ENCODE results near the gene XXYLT1. TPM values are rescaled to one million over a fixed set of nuclear protein-coding genes. Genes with fewer than 3 reads are reported as not detected.

The XXYLT1 gene
- total RNA-seq, 2 experiments from 2014 or later: 17.2 to 19.6 TPM

DNA sequence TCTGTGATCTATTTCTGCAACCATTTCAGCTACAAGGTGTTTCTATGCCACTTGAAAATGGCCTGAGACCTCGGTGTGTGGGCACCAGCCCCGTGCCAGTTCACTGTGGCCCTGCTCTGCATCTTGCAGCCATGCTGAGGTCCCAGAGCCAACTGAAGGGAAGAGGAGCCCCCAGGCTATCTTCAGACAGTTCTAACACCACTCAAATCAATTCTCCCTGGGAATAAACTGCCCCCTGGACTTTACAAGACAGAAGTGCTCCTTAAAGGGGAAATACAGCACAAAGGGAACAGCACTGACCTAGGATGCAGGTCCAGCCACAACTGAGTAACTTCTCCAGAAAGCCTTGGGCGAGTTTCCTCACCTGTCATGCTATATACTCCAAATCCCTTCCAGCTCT is 3.9 kb downstream of the XXYLT1 start:
- Histone ChIP-seq H3K36me3 (ENCODE audit: insufficient read depth, low read length) (peaks cover 26% of the 10 kb centered on the region), H3K27ac (ENCODE audit: low read depth, low read length, poor library complexity, severe bottlenecking) (no peak overlapping the region), H4K20me1 (ENCODE audit: insufficient read depth, low read length) (peaks cover 14% of the 10 kb centered on the region), H3K4me3 (ENCODE audit: low read depth, low read length, poor library complexity, severe bottlenecking) (no peak overlapping the region), H3K9me3 (ENCODE audit: low read length) (no peaks in the 10 kb centered on the region), H2AFZ (ENCODE audit: low read length) (no peak overlapping the region), H3K79me2 (ENCODE audit: insufficient read depth, low read depth, low read length) (peaks cover 19% of the 10 kb centered on the region), H3K4me1 (ENCODE audit: insufficient read depth, low read length, poor library complexity, severe bottlenecking) (peaks cover 27% of the 10 kb centered on the region), H3K9me2 (ENCODE audit: insufficient read depth, low read length) (no peaks in the 10 kb centered on the region), H3K4me2 (ENCODE audit: low read length) (no peak overlapping the region)
- TF ChIP-seq EZH2phosphoT487 (IDR thresholded peaks at IDR 0.05; ENCODE audit: borderline replicate concordance, low read depth, low read length): no peak
- TF ChIP-seq, protein P1, sequence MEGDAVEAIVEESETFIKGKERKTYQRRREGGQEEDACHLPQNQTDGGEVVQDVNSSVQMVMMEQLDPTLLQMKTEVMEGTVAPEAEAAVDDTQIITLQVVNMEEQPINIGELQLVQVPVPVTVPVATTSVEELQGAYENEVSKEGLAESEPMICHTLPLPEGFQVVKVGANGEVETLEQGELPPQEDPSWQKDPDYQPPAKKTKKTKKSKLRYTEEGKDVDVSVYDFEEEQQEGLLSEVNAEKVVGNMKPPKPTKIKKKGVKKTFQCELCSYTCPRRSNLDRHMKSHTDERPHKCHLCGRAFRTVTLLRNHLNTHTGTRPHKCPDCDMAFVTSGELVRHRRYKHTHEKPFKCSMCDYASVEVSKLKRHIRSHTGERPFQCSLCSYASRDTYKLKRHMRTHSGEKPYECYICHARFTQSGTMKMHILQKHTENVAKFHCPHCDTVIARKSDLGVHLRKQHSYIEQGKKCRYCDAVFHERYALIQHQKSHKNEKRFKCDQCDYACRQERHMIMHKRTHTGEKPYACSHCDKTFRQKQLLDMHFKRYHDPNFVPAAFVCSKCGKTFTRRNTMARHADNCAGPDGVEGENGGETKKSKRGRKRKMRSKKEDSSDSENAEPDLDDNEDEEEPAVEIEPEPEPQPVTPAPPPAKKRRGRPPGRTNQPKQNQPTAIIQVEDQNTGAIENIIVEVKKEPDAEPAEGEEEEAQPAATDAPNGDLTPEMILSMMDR (conservative IDR thresholded peaks at IDR 0.05; ENCODE audit: low read length): no peak
- ChIA-PET CTCF (ENCODE audit: unreplicated experiment) (no interaction called here), POLR2A (interaction anchor here (0.9 kb wide), 1 partner anchor 594 kb away, joined by 5 read pairs; no protein-coding TSS in a partner anchor)
- DNase-seq (ENCODE audit: low spot score): no peak
- intact Hi-C loops (cut with micrococcal nuclease; ENCODE audit: unreplicated experiment): no loop called here
- BruUV-seq (replicated peaks): TSS peak; percentile 48

DNA sequence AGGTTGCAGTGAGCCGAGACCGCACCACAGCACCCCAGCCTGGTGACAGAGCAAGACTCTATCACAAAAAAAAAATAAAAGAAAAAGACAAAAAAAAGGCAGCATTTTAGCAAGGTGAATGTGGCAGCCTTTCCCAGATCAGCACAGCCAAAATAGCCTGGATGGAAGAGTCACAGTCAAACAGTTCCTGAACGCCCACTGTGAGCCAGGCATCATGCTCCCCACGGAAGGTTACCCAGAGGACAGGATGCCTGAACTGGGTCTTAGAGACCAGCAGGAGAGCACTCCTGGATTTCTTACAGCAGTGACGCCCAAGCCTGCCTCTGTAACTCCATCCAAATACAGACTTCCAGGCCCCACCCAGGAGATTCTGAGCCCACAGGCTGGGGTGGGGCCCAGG is 4.5 kb downstream of the XXYLT1 start:
- TF ChIP-seq, protein P1 (conservative IDR thresholded peaks at IDR 0.05; ENCODE audit: low read length): no peak
- no peak for TF ChIP-seq EZH2phosphoT487 (IDR thresholded peaks at IDR 0.05; ENCODE audit: borderline replicate concordance, low read depth, low read length)
- POLR2A ChIA-PET: interaction anchor here (0.6 to 0.9 kb wide), 2 partner anchors 48 to 594 kb away, joined by 3 to 5 read pairs; no protein-coding TSS in a partner anchor
- peaks cover 19% of the 10 kb centered on the region for H3K79me2 ChIP-seq (ENCODE audit: insufficient read depth, low read depth, low read length)

DNA sequence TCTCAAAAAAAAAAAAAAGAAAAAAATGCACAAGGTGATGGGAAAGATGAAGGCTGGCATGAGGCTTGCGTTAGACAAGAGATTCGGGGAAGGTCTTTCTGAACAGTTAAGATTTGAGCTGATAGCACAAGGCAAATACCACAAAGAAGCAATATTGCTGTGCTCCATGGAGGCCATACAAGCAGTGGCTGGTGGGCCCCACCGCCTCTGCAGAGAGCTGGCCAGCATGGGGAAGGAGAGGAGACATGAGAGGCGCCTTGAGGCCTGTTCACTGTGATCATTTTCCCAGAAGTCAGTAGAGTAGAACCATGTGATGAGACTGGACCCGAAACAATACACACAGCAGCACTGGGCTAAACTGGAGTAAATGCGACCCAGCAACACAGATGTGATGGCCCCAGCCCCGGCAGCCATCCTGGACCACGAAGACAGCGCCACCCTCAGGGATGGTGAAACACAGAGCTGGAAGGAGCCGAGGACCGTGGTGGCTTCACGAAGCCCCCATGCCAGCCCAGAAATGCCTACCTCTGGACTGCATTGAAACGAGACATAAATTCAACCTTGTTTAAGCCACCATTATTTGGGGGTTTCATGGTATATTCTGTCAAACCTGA is 5.5 kb downstream of the XXYLT1 start:
- DNase-seq (ENCODE audit: low spot score): no peak

More for the DNA sequence above, 4.5 kb downstream of the XXYLT1 start:
- intact Hi-C loops (cut with micrococcal nuclease; ENCODE audit: unreplicated experiment): no loop called here
- CTCF ChIA-PET (ENCODE audit: unreplicated experiment): no interaction called here
- no peak for DNase-seq (ENCODE audit: low spot score)
- peaks cover 26% of the 10 kb centered on the region for H3K36me3 ChIP-seq (ENCODE audit: insufficient read depth, low read length)
- no peaks in the 10 kb centered on the region for H3K9me2 ChIP-seq (ENCODE audit: insufficient read depth, low read length)
- no peak overlapping the region for H2AFZ ChIP-seq (ENCODE audit: low read length)
- H3K4me3 ChIP-seq (ENCODE audit: low read depth, low read length, poor library complexity, severe bottlenecking): no peak overlapping the region
- peaks cover 22% of the 10 kb centered on the region for H3K4me1 ChIP-seq (ENCODE audit: insufficient read depth, low read length, poor library complexity, severe bottlenecking)
- peaks cover 14% of the 10 kb centered on the region for H4K20me1 ChIP-seq (ENCODE audit: insufficient read depth, low read length)
- H3K9me3 ChIP-seq (ENCODE audit: low read length): no peaks in the 10 kb centered on the region
- no peak overlapping the region for H3K27ac ChIP-seq (ENCODE audit: low read depth, low read length, poor library complexity, severe bottlenecking)
- no TSS peak for BruUV-seq (replicated peaks)
- H3K4me2 ChIP-seq (ENCODE audit: low read length): no peak overlapping the region

More for the DNA sequence above, 5.5 kb downstream of the XXYLT1 start:
- H3K4me2 ChIP-seq (ENCODE audit: low read length): no peak overlapping the region
- H3K4me1 ChIP-seq (ENCODE audit: insufficient read depth, low read length, poor library complexity, severe bottlenecking): peaks cover 27% of the 10 kb centered on the region
- H3K36me3 ChIP-seq (ENCODE audit: insufficient read depth, low read length): peaks cover 26% of the 10 kb centered on the region
- H4K20me1 ChIP-seq (ENCODE audit: insufficient read depth, low read length): peaks cover 14% of the 10 kb centered on the region
- no peak overlapping the region for H2AFZ ChIP-seq (ENCODE audit: low read length)
- intact Hi-C loops (cut with micrococcal nuclease; ENCODE audit: unreplicated experiment): no loop called here
- ChIA-PET CTCF (ENCODE audit: unreplicated experiment) (no interaction called here), POLR2A (interaction anchor here (0.9 kb wide), 2 partner anchors 13 to 277 kb away, joined by 3 to 6 read pairs; no protein-coding TSS in a partner anchor)
- BruUV-seq (replicated peaks): no TSS peak
- no peaks in the 10 kb centered on the region for H3K9me2 ChIP-seq (ENCODE audit: insufficient read depth, low read length)
- no peaks in the 10 kb centered on the region for H3K9me3 ChIP-seq (ENCODE audit: low read length)
- no peak overlapping the region for H3K27ac ChIP-seq (ENCODE audit: low read depth, low read length, poor library complexity, severe bottlenecking)
- peaks cover 19% of the 10 kb centered on the region for H3K79me2 ChIP-seq (ENCODE audit: insufficient read depth, low read depth, low read length)
- TF ChIP-seq EZH2phosphoT487 (IDR thresholded peaks at IDR 0.05; ENCODE audit: borderline replicate concordance, low read depth, low read length): no peak
- TF ChIP-seq, protein P1 (conservative IDR thresholded peaks at IDR 0.05; ENCODE audit: low read length): no peak
- H3K4me3 ChIP-seq (ENCODE audit: low read depth, low read length, poor library complexity, severe bottlenecking): no peak overlapping the region

All from OCI-LY7 (cell line).